Left colon (tissue), 2 donors: ENCODE results near the gene ALKBH5. TPM values are rescaled to one million over a fixed set of nuclear protein-coding genes. Genes with fewer than 3 reads are reported as not detected.

Experiments
- ATAC-seq: fragments of 200-7000 bp; cut with Tn5 transposase; one replicate; pipeline ENCODE4 v1.9.1; 2020; ENCODE audit warnings: mild to moderate bottlenecking, moderate library complexity
- DNase-seq, 2 donors: peaks; one replicate each; pipeline ENCODE4 v3.0.0-alpha.2; 2020
- intact Hi-C, 2 donors: fragments of 100-400 bp; cut with DNase I in 1 of 2; cut with micrococcal nuclease in 1 of 2; formaldehyde crosslinking; loops; one replicate each; pipeline versions ENCODE4 v1.11.2 to v1.14.0; 2022; cut with DNase I, micrococcal nuclease
- total RNA-seq, 2 donors: library from RNA; stranded (reverse); fragmentation: NEBNext Ultra II Directional; extraction: Animal tissue kit (Norgen Biotek cat#: 25700); gene quantifications; one replicate each; pipeline ENCODE4 v1.2.1, GENCODE V29; 2021
- donor health status: DM: no; HTN: no; CAD: no.
- donor health status: DM: yes; HTN: yes; CAD: no.

Gene ALKBH5
- total RNA-seq, 2 donors from 2014 or later, result 83.7 to 89.8 TPM

GRCh38 chr17:18250708-18251107 lies 67.1 kb downstream of the ALKBH5 start:
- ATAC-seq (no peak), DNase-seq (no peak)
- intact Hi-C loops, result no loop called here

- ATAC-seq, result no peak
- no peak for DNase-seq
- intact Hi-C loops, result no loop called here
Measured at GRCh38 chr17:18251204-18251603, 67.6 kb downstream of the ALKBH5 start.

- intact Hi-C loops, result no loop called here
- no peak for ATAC-seq
- no peak for DNase-seq
Measured at GRCh38 chr17:18252160-18252559, 68.5 kb downstream of the ALKBH5 start.

- ATAC-seq (no peak), DNase-seq (no peak)
- intact Hi-C loops, result no loop called here
Measured at GRCh38 chr17:18253187-18253884, 69.7 kb downstream of the ALKBH5 start.

GRCh38 chr17:18253947-18254821 lies 70.6 kb downstream of the ALKBH5 start:
- no peak for DNase-seq
- no peak for ATAC-seq
- intact Hi-C loops, result no loop called here

GRCh38 chr17:18254888-18255649 lies 71.4 kb downstream of the ALKBH5 start:
- no peak for DNase-seq

GRCh38 chr17:18256351-18256750 lies 72.7 kb downstream of the ALKBH5 start:
- ATAC-seq, result no peak

More at GRCh38 chr17:18254888-18255649, 71.4 kb downstream of the ALKBH5 start:
- intact Hi-C loops, result no loop called here
- no peak for ATAC-seq

GRCh38 chr17:18256776-18257175 lies 73.1 kb downstream of the ALKBH5 start:
- DNase-seq, result no peak
- intact Hi-C loops, result no loop called here
- no peak for ATAC-seq

More at GRCh38 chr17:18256351-18256750, 72.7 kb downstream of the ALKBH5 start:
- no peak for DNase-seq
- intact Hi-C loops, result no loop called here

GRCh38 chr17:18257268-18257981 lies 73.8 kb downstream of the ALKBH5 start:
- peak; percentile 54 for ATAC-seq
- intact Hi-C loops, result no loop called here
- DNase-seq, result peak; percentile 80 to 84

GRCh38 chr17:18257982-18258355 lies 74.3 kb downstream of the ALKBH5 start:
- DNase-seq, result peak; percentile 74 to 76
- intact Hi-C loops, result no loop called here
- ATAC-seq, result peak; percentile 51

GRCh38 chr17:18258356-18259038 lies 74.9 kb downstream of the ALKBH5 start, which contains the start of gene FLII:
Gene FLII (minus strand): TSS chr17:18258738. CDS start chr17:18258690, 48 bp downstream.
- ATAC-seq (peak; percentile 64), DNase-seq (peak in 1 of 2 donors; percentile 72)
- intact Hi-C loops, result no loop called here

Other genes starting within 250 kb of the ALKBH5 start
- 10 to 100 TPM; 55.5 to 72.9 TPM for gene TOM1L2, start 211.4 kb upstream of the ALKBH5 start, total RNA-seq
- 1 to 10 TPM in 1 of 2 donors, under 1 TPM in 1; 0.61 to 1.3 TPM for gene DRC3, start 211.0 kb upstream of the ALKBH5 start, total RNA-seq
- gene ATPAF2, start 144.7 kb upstream of the ALKBH5 start, total RNA-seq, result 10 to 100 TPM; 29.0 to 32.0 TPM
- 1 to 10 TPM; 4.7 to 7.0 TPM for gene GID4, start 144.4 kb upstream of the ALKBH5 start, total RNA-seq
- gene DRG2, start 95.9 kb upstream of the ALKBH5 start, total RNA-seq, result 10 to 100 TPM; 25.4 to 29.3 TPM
- gene MYO15A, start 75.1 kb upstream of the ALKBH5 start, total RNA-seq, result 1 to 10 TPM in 1 of 2 donors, under 1 TPM in 1; 0.75 to 2.4 TPM
- 1 to 10 TPM; 7.5 to 8.6 TPM for gene LLGL1, start 41.8 kb downstream of the ALKBH5 start, total RNA-seq
- 100 to 1,000 TPM; 276 to 285 TPM for gene FLII, start 74.9 kb downstream of the ALKBH5 start, total RNA-seq
- gene MIEF2, start 76.8 kb downstream of the ALKBH5 start, total RNA-seq, result 10 to 100 TPM; 13.8 to 18.3 TPM
- gene TOP3A, start 131.2 kb downstream of the ALKBH5 start, total RNA-seq, result 10 to 100 TPM; 22.0 to 23.3 TPM
- 10 to 100 TPM; 18.9 to 21.1 TPM for gene SMCR8, start 131.5 kb downstream of the ALKBH5 start, total RNA-seq
- gene SHMT1, start 179.7 kb downstream of the ALKBH5 start, total RNA-seq, result 10 to 100 TPM; 27.4 to 40.2 TPM
- under 1 TPM; 0.12 to 0.22 TPM for gene EVPLL, start 193.9 kb downstream of the ALKBH5 start, total RNA-seq